MM.1S (cell line): Measurements from ENCODE around the gene CDK8.

Source experiments
- CTCF ChIP-seq: fragments of 300-600 bp; sonication (generic); IDR thresholded peaks from 2 replicates; pipeline ENCODE4 v1.5.1; 2016; ENCODE audit warnings: antibody characterized with exemption, low read length, mixed read lengths
- EZH2 ChIP-seq: fragments of 300-600 bp; sonication (generic); optimal IDR thresholded peaks from 2 replicates; pipeline ENCODE3; 2017; ENCODE audit warnings: low read depth, mild to moderate bottlenecking, antibody characterized with exemption, low read length, mixed read lengths

- TF ChIP-seq CTCF, result no peak
- TF ChIP-seq EZH2, result no peak
These were observed 170.3 kb downstream of the CDK8 start for GRCh38 chr13:26424181-26424580.
